Neutrophil (primary cell): ENCODE measurements around the gene SPRED2.

Source experiments
- H3K27ac ChIP-seq: fragments of 200-600 bp; sonication (generic); 2 replicates; pipeline ENCODE4 v1.5.1; 2016; ENCODE audit warnings: mild to moderate bottlenecking, moderate library complexity
- H3K27me3 ChIP-seq: fragments of 200-600 bp; sonication (generic); 2 replicates; pipeline ENCODE4 v1.6.0; 2016; ENCODE audit warnings: mild to moderate bottlenecking
- H3K36me3 ChIP-seq: fragments of 200-600 bp; sonication (generic); 2 replicates; pipeline ENCODE4 v1.5.1; 2017
- H3K4me1 ChIP-seq, 2 experiments: fragments of 200-600 bp in 1 of 2; sonication (generic) in 1 of 2; 1 replicate in 1 of 2; 2 replicates in 1 of 2; pipeline versions ENCODE4 v1.5.1 to v1.6.1; 2013 to 2016; ENCODE audit warnings: low read depth in 1 of 2, low read length in 1 of 2, mild to moderate bottlenecking in 1 of 2, moderate library complexity in 1 of 2; ENCODE audit not compliant: control insufficient read depth in 1 of 2, insufficient read depth in 1 of 2
- H3K4me3 ChIP-seq, 2 experiments: fragments of 200-600 bp in 1 of 2; sonication (generic) in 1 of 2; 1 replicate in 1 of 2; 2 replicates in 1 of 2; pipeline ENCODE4 v1.5.1; 2013 to 2016; ENCODE audit warnings: low read depth in 1 of 2, low read length in 1 of 2, mild to moderate bottlenecking in 1 of 2, moderate library complexity in 1 of 2
- H3K9me3 ChIP-seq: fragments of 200-600 bp; sonication (generic); 2 replicates; pipeline ENCODE4 v1.5.1; 2016
- CTCF ChIP-seq: fragments of 200-600 bp; sonication (generic); IDR thresholded peaks from 2 replicates; pipeline ENCODE4 v1.5.1; 2016; ENCODE audit warnings: antibody characterized with exemption

The SPRED2 gene

GRCh38 chr2:65425276-65425675 lies 7.1 kb downstream of the SPRED2 start:
- Histone ChIP-seq H3K27me3 (peaks cover 31% of the 10 kb centered on the region), H3K36me3 (no peaks in the 10 kb centered on the region), H3K27ac (no peak overlapping the region), H3K4me3 (no peak overlapping the region), H3K4me1 (peaks cover 8 to 14% of the 10 kb centered on the region in 2 experiments), H3K9me3 (no peaks in the 10 kb centered on the region)
- no peak for TF ChIP-seq CTCF

GRCh38 chr2:65424391-65424790 lies 8.0 kb downstream of the SPRED2 start:
- Histone ChIP-seq H3K4me1 (peaks cover 7 to 12% of the 10 kb centered on the region in 2 experiments), H3K27ac (no peak overlapping the region), H3K9me3 (no peaks in the 10 kb centered on the region), H3K4me3 (no peak overlapping the region), H3K27me3 (peaks cover 22% of the 10 kb centered on the region), H3K36me3 (no peaks in the 10 kb centered on the region)
- TF ChIP-seq CTCF, result no peak

GRCh38 chr2:65421432-65421748 lies 11.0 kb downstream of the SPRED2 start:
- no peak overlapping the region for H3K27ac ChIP-seq
- peaks cover 7% of the 10 kb centered on the region for H3K27me3 ChIP-seq
- peaks cover 7 to 12% of the 10 kb centered on the region in 2 experiments for H3K4me1 ChIP-seq
- H3K36me3 ChIP-seq, result no peaks in the 10 kb centered on the region
- no peak overlapping the region for H3K4me3 ChIP-seq
- no peak for TF ChIP-seq CTCF
- no peaks in the 10 kb centered on the region for H3K9me3 ChIP-seq

GRCh38 chr2:65420712-65421431 lies 11.5 kb downstream of the SPRED2 start:
- no peaks in the 10 kb centered on the region for H3K9me3 ChIP-seq
- no peaks in the 10 kb centered on the region for H3K36me3 ChIP-seq
- no peak for TF ChIP-seq CTCF
- peaks cover 7% of the 10 kb centered on the region for H3K27me3 ChIP-seq
- no peak overlapping the region for H3K4me3 ChIP-seq
- no peak overlapping the region for H3K27ac ChIP-seq
- H3K4me1 ChIP-seq, result peaks cover 7 to 12% of the 10 kb centered on the region in 2 experiments

GRCh38 chr2:65417509-65418085 lies 14.8 kb downstream of the SPRED2 start:
- Histone ChIP-seq H3K4me3 (no peak overlapping the region), H3K36me3 (no peaks in the 10 kb centered on the region), H3K27me3 (peaks cover 7% of the 10 kb centered on the region)

More at GRCh38 chr2:65417509-65418085, 14.8 kb downstream of the SPRED2 start:
- Histone ChIP-seq H3K9me3 (no peaks in the 10 kb centered on the region), H3K27ac (no peak overlapping the region), H3K4me1 (peaks cover 7 to 9% of the 10 kb centered on the region in 2 experiments)
- TF ChIP-seq CTCF, result no peak
